CD4-positive, alpha-beta memory T cell (primary cell): ENCODE measurements around the gene HDHD3. TPM values are rescaled to one million over a fixed set of nuclear protein-coding genes. Genes with fewer than 3 reads are reported as not detected.
"Not testable (repeated sequence)": the region's sequence is repeated elsewhere in the genome, so short reads cannot be mapped to it uniquely, and the experiment has no call there.

Experiments
- CTCF ChIA-PET: fragments of 350-600 bp; sonication (Branson Sonifier 250); formaldehyde crosslinking; loops from one replicate; lab custom pipeline; 2021; ENCODE audit warnings: inconsistent platforms; ENCODE audit not compliant: partially characterized antibody; lab: Charles Lee
- POLR2A ChIA-PET: fragments of 350-600 bp; sonication (Branson Sonifier 250); formaldehyde crosslinking; loops from one replicate; lab custom pipeline; 2021; ENCODE audit not compliant: partially characterized antibody; lab: Charles Lee
- DNase-seq, 5 donors: peaks; one replicate each; pipeline versions ENCODE4 v3.0.0 to v3.0.0-alpha.2; 2020 to 2022; ENCODE audit warnings: mixed read lengths in 1 of 5
- H3K27ac ChIP-seq: one replicate; pipeline ENCODE4 v1.7.0; 2013; ENCODE audit warnings: low read depth, low read length
- H3K27me3 ChIP-seq: 2 replicates; pipeline ENCODE4 v1.7.0; 2013; ENCODE audit warnings: mild to moderate bottlenecking, low read length, moderate library complexity; ENCODE audit not compliant: insufficient read depth
- H3K36me3 ChIP-seq: 2 replicates; pipeline ENCODE4 v1.7.0; 2013; ENCODE audit warnings: mild to moderate bottlenecking, low read length, moderate library complexity; ENCODE audit not compliant: insufficient read depth
- H3K4me1 ChIP-seq: 2 replicates; pipeline ENCODE4 v1.7.0; 2013; ENCODE audit warnings: mild to moderate bottlenecking, low read length, moderate library complexity; ENCODE audit not compliant: insufficient read depth
- H3K4me3 ChIP-seq, 2 donors: one replicate each; pipeline ENCODE4 v1.7.0; 2013; ENCODE audit warnings: low read length in 2 of 2, mild to moderate bottlenecking in 1 of 2
- H3K9me3 ChIP-seq, 2 donors: one replicate each; pipeline ENCODE4 v1.7.0; 2013; ENCODE audit warnings: low read length in 2 of 2, control low read depth in 1 of 2; ENCODE audit not compliant: control insufficient read depth in 1 of 2
- H3K27ac Mint-ChIP-seq, 7 donors: one replicate each; pipeline ENCODE4 v1.8.0; 2020 to 2021; ENCODE audit warnings: mixed read lengths in 7 of 7, mild to moderate bottlenecking in 6 of 7, inconsistent platforms in 3 of 7, moderate library complexity in 3 of 7
- H3K27me3 Mint-ChIP-seq, 2 donors: one replicate each; pipeline ENCODE4 v1.8.0; 2020 to 2021; ENCODE audit warnings: mixed read lengths in 2 of 2
- H3K36me3 Mint-ChIP-seq, 2 donors: one replicate each; pipeline ENCODE4 v1.8.0; 2020 to 2021; ENCODE audit warnings: mixed read lengths in 2 of 2, inconsistent platforms in 1 of 2, mild to moderate bottlenecking in 1 of 2
- H3K4me1 Mint-ChIP-seq, 4 donors: one replicate each; pipeline ENCODE4 v1.8.0; 2020 to 2021; ENCODE audit warnings: mixed read lengths in 4 of 4, mild to moderate bottlenecking in 1 of 4
- H3K4me3 Mint-ChIP-seq, 8 donors: one replicate each; pipeline ENCODE4 v1.8.0; 2020 to 2021; ENCODE audit warnings: mixed read lengths in 8 of 8, mild to moderate bottlenecking in 7 of 8, moderate library complexity in 6 of 8, inconsistent platforms in 3 of 8
- H3K9me3 Mint-ChIP-seq, 8 donors: one replicate each; pipeline ENCODE4 v1.8.0; 2020 to 2021; ENCODE audit warnings: mixed read lengths in 8 of 8, mild to moderate bottlenecking in 5 of 8, inconsistent platforms in 3 of 8, moderate library complexity in 1 of 8
- intact Hi-C: fragments of 100-400 bp; cut with micrococcal nuclease; formaldehyde crosslinking; loops from one replicate; pipeline ENCODE4 v1.15.1; 2023
- polyA plus RNA-seq, 2 donors: library from polyadenylated mRNA; unstranded; fragments of 300-500 nt; fragmentation: Illumina TruSeq; gene quantifications; one replicate each; pipeline ENCODE4 v1.2.3, GENCODE V29; 2021
- total RNA-seq, 2 experiments: library from RNA; stranded (reverse); gene quantifications; one replicate each; pipeline ENCODE4 v1.2.3, GENCODE V29; 2021

HDHD3 gene
- total and polyA plus RNA-seq, 4 experiments from 2014 or later = 29.9 to 52.3 (median 36.8) TPM

DNA sequence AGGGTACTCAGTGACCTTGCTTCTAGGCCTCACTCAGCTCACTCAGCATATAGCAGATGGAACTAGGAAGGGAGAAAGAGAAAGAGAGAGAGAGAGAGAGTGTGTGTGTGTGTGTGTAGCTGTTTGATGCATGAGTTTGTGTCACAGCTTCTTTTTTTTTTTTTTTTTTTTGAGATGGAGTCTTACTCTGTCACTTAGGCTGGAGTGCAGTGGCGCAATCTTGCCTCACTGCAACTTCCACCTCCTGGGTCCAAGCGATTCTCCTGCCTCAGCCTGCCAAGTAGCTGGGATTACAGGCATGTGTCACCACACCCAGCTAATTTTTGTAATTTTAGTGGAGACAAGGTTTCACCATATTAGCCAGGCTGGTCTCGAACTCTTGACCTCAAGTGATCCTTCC is 11.1 kb downstream of the HDHD3 start:
- not testable (repeated sequence) for H3K4me3 ChIP-seq
- CTCF ChIA-PET = interaction anchor here (1.2 to 1.6 kb wide), 2 partner anchors 11 to 36 kb away, joined by 3 to 7 read pairs; partner anchors contain the start of gene HDHD3

DNA sequence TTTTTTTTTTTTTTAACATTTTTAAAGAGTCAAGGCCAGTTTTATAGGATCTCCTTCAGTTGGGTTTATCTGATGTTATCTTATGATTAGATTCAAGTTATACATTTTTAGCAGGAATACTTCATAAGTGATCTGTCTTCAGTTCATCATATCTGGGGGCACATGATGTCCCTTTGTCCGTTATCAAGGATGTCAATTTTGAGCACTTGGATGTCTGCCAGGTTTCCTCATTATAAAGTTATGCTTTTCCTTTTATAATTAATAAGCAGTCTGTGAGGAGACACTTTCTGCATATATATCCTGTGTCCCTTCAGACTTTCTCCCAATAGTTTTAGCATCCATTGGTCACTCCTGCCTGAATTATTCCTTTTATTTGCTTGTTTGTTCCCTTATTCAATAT is 11.8 kb downstream of the HDHD3 start:
- ChIA-PET CTCF (interaction anchor here (1.2 to 1.6 kb wide), 2 partner anchors 11 to 37 kb away, joined by 3 to 7 read pairs; partner anchors contain the start of gene HDHD3), POLR2A (no interaction called here)
- H3K9me3 Mint-ChIP-seq = peaks cover 0 to 2% (median 0%) of the 10 kb centered on the region in 8 donors
- H3K4me3 Mint-ChIP-seq = no peak overlapping the region
- H3K27ac ChIP-seq = no peak overlapping the region
- H3K36me3 ChIP-seq = no peaks in the 10 kb centered on the region
- no peaks in the 10 kb centered on the region for H3K27me3 Mint-ChIP-seq
- H3K36me3 Mint-ChIP-seq = no peaks in the 10 kb centered on the region
- intact Hi-C loops = no loop called here
- DNase-seq = no peak
- no peak overlapping the region for H3K4me3 ChIP-seq
- H3K27me3 ChIP-seq = no peaks in the 10 kb centered on the region
- H3K4me1 Mint-ChIP-seq = no peaks in the 10 kb centered on the region
- H3K4me1 ChIP-seq = no peaks in the 10 kb centered on the region
- no peaks in the 10 kb centered on the region for H3K9me3 ChIP-seq
- H3K27ac Mint-ChIP-seq = no peak overlapping the region

More for the DNA sequence above, 11.1 kb downstream of the HDHD3 start:
- H3K27me3 ChIP-seq, H3K4me1 Mint-ChIP-seq, H3K4me1 ChIP-seq, H3K27ac ChIP-seq, H3K9me3 Mint-ChIP-seq, POLR2A ChIA-PET, H3K36me3 ChIP-seq, H3K36me3 Mint-ChIP-seq, H3K27ac Mint-ChIP-seq, intact Hi-C loops, H3K27me3 Mint-ChIP-seq, H3K9me3 ChIP-seq, H3K4me3 Mint-ChIP-seq, DNase-seq: not testable (repeated sequence)

DNA sequence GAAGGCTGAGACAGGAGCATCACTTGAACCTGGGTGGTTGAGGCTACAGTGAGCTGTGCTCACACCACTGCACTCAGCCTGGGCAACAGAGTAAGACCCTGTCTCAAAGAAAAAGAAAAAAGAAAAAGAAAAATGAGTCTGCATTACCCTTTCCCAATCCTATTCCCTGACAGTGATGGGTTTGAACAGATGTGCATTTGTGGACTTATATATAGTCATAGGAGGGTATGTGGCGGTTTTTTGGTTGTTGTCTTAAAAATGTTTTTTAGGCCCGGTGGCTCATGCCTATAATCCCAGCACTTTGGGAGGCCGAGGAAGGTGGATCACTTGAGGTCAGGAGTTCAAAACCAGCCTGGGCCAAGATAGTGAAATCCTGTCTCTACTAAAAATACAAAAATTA is 13.4 kb downstream of the HDHD3 start:
- peaks cover 0 to 2% (median 0%) of the 10 kb centered on the region in 8 donors for H3K9me3 Mint-ChIP-seq
- ChIA-PET CTCF (interaction anchor here (1.4 kb wide), 1 partner anchor 251 kb away, joined by 3 read pairs; no protein-coding TSS in a partner anchor), POLR2A (no interaction called here)
- no peak overlapping the region for H3K27ac Mint-ChIP-seq
- intact Hi-C loops = no loop called here
- no peak overlapping the region for H3K4me3 Mint-ChIP-seq
- no peaks in the 10 kb centered on the region for H3K36me3 Mint-ChIP-seq
- H3K36me3 ChIP-seq = no peaks in the 10 kb centered on the region
- no peak for DNase-seq
- no peaks in the 10 kb centered on the region for H3K4me1 ChIP-seq
- no peaks in the 10 kb centered on the region for H3K27me3 ChIP-seq
- no peak overlapping the region for H3K4me3 ChIP-seq
- no peaks in the 10 kb centered on the region for H3K9me3 ChIP-seq
- H3K4me1 Mint-ChIP-seq = no peaks in the 10 kb centered on the region
- peaks cover 0 to 2% of the 10 kb centered on the region in 2 donors for H3K27me3 Mint-ChIP-seq
- no peak overlapping the region for H3K27ac ChIP-seq

DNA sequence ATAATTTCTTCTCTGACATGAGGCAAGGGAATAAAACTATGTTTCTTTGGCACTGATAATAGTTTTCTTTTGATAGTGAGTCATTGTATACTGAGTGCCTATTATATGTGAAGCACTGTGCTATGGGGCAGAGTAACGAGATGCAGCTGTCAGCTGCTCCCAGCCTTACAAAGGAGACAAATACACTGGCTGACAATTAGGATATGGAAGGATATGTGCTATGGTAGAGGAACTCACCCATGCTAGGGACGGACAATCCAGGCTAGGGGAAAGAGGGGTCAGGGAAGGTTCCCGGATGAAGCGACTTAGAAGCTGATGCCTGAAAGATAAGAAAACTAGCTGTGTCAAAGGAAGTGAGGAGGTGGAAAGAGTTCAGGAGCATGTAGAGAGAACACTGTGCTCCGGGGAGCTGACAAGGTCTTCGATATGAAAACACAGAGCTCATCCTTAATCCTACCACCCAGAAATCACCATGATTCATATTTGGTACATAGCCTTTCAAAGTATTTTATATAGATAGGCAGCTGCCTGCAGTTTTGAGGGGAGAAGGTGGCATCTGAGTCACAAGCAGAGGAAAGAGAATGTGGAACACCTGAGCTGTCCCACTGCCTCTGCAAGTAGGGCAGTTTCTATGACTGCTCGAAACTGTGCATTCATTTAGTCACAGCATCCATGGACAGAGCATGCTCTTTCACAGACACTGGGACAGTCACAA is 15.3 kb downstream of the HDHD3 start:
- Histone ChIP-seq H3K27ac (no peak overlapping the region), H3K36me3 (no peaks in the 10 kb centered on the region), H3K4me3 (no peak overlapping the region), H3K27me3 (no peaks in the 10 kb centered on the region), H3K4me1 (no peaks in the 10 kb centered on the region), H3K9me3 (no peaks in the 10 kb centered on the region)
- no peak overlapping the region for H3K27ac Mint-ChIP-seq
- H3K9me3 Mint-ChIP-seq = peaks cover 0 to 2% (median 0%) of the 10 kb centered on the region in 8 donors
- DNase-seq = no peak
- ChIA-PET CTCF (interaction anchor here (1.0 kb wide), 1 partner anchor 297 kb away, joined by 3 read pairs; no protein-coding TSS in a partner anchor), POLR2A (no interaction called here)
- H3K36me3 Mint-ChIP-seq = no peaks in the 10 kb centered on the region
- no peak overlapping the region for H3K4me3 Mint-ChIP-seq
- intact Hi-C loops = no loop called here
- H3K27me3 Mint-ChIP-seq = peaks cover 0 to 7% of the 10 kb centered on the region in 2 donors
- no peaks in the 10 kb centered on the region for H3K4me1 Mint-ChIP-seq

DNA sequence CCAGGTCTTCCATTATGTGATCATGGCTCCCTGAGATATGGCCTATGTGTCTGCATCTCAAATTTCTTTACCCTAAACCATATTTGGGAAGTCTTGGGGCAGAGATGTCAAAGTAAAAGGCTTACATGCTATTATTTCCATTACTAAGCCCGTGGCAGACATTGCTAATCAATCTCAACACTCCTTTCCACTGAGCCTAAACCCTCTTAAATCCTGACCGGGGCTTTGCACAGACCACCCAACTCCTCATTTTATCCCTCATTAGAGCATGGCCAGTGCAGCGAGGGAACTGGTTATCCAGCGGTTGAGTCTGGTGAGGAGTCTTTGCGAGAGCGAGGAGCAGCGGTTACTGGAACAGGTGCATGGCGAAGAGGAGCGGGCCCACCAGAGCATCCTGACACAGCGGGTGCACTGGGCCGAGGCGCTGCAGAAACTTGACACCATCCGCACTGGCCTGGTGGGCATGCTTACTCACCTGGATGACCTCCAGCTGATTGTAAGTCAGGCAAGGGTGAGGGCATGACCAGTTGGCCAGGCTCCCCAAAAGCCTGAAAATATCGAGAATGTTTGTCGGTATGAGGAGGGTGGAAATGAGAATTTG is 16.4 kb downstream of the HDHD3 start:
- intact Hi-C loops = no loop called here
- POLR2A ChIA-PET = no interaction called here
- H3K27ac Mint-ChIP-seq = no peak overlapping the region

DNA sequence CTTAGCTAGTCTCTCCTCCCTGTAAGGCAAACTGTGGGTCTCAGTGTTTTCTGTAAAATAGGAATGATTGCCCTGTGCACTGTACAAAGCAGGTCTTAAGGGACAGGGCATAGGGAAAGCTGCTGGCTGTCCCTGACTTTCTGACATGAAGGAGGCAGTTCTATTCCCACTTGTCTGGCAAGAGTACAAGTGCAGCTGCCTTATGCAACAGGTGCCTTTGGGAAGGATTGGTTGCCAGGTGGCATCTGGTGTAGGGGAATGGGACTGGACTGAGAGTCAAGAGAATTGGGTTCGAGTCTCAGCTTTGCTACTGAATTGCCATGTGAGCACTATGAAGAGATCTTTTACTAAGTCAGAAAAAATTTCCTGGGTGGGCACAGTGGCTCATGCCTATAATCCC is 17.4 kb downstream of the HDHD3 start:
- intact Hi-C loops = no loop called here
- CTCF ChIA-PET = no interaction called here

More for the DNA sequence above, 16.4 kb downstream of the HDHD3 start:
- Mint-ChIP-seq H3K4me1 (no peaks in the 10 kb centered on the region), H3K27me3 (peaks cover 3 to 8% of the 10 kb centered on the region in 2 donors), H3K36me3 (no peaks in the 10 kb centered on the region), H3K9me3 (no peaks in the 10 kb centered on the region), H3K4me3 (no peak overlapping the region)
- no peaks in the 10 kb centered on the region for H3K36me3 ChIP-seq
- H3K27me3 ChIP-seq = no peaks in the 10 kb centered on the region
- no peak overlapping the region for H3K27ac ChIP-seq
- no peaks in the 10 kb centered on the region for H3K9me3 ChIP-seq
- no peak overlapping the region for H3K4me3 ChIP-seq
- no peaks in the 10 kb centered on the region for H3K4me1 ChIP-seq
- no peak for DNase-seq
- CTCF ChIA-PET = no interaction called here

DNA sequence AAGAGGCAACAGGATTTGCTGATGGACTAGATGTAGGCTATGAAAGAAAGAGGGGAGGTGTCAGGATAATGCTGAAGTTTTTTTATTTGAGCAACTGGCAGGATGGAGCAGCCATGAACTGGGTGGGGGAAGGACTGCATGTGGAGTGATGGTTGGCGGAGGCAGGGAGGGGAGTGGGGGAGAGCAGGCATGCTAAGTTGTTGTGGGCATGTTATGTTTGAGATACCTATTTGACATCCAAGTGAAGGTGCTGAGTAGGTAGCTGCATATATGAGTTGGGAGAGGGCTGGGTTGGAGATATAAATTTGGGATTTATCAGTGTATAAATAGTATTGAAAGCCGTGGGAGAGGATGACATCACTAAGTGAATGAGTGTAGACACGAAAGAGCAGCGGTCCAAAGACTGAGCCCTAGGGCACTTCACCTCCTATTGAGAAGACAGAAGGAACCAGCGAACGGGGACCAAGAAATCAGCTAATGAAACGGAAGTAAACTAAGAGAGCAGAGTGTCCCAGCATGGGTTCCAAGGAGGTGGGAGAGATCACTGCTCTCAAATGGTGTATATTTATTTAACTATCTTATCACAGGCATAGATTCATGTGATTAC is 20.0 kb downstream of the HDHD3 start:
- Histone ChIP-seq H3K27ac (no peak overlapping the region), H3K36me3 (no peaks in the 10 kb centered on the region), H3K4me1 (no peaks in the 10 kb centered on the region), H3K9me3 (no peaks in the 10 kb centered on the region), H3K4me3 (no peak overlapping the region), H3K27me3 (no peaks in the 10 kb centered on the region)
- H3K4me1 Mint-ChIP-seq = no peaks in the 10 kb centered on the region
- H3K36me3 Mint-ChIP-seq = no peaks in the 10 kb centered on the region
- intact Hi-C loops = no loop called here
- peaks cover 14 to 25% of the 10 kb centered on the region in 2 donors for H3K27me3 Mint-ChIP-seq
- no peak overlapping the region for H3K4me3 Mint-ChIP-seq
- CTCF ChIA-PET = interaction anchor here (1.0 kb wide), 1 partner anchor 49 kb away, joined by 3 read pairs; no protein-coding TSS in a partner anchor
- no peak for DNase-seq
- POLR2A ChIA-PET = interaction anchor here (0.7 kb wide), 1 partner anchor 44 kb away, joined by 4 read pairs; the partner anchor contains the start of gene ALAD
- H3K9me3 Mint-ChIP-seq = no peaks in the 10 kb centered on the region
- no peak overlapping the region for H3K27ac Mint-ChIP-seq

More for the DNA sequence above, 17.4 kb downstream of the HDHD3 start:
- POLR2A ChIA-PET = no interaction called here
- H3K27ac ChIP-seq = no peak overlapping the region
- H3K36me3 ChIP-seq = no peaks in the 10 kb centered on the region
- Mint-ChIP-seq H3K27ac (no peak overlapping the region), H3K27me3 (peaks cover 3 to 8% of the 10 kb centered on the region in 2 donors), H3K4me3 (no peak overlapping the region), H3K9me3 (no peaks in the 10 kb centered on the region), H3K36me3 (no peaks in the 10 kb centered on the region), H3K4me1 (no peaks in the 10 kb centered on the region)
- no peaks in the 10 kb centered on the region for H3K4me1 ChIP-seq
- no peaks in the 10 kb centered on the region for H3K9me3 ChIP-seq
- no peak overlapping the region for H3K4me3 ChIP-seq
- no peaks in the 10 kb centered on the region for H3K27me3 ChIP-seq
- DNase-seq = no peak
